Measurements from ENCODE around the gene LZTS2. TPM values are rescaled to one million over a fixed set of nuclear protein-coding genes. Genes with fewer than 3 reads are reported as not detected.
"Not testable (repeated sequence)": the region's sequence is repeated elsewhere in the genome, so short reads cannot be mapped to it uniquely, and the experiment has no call there.

The LZTS2 gene
- total RNA-seq, 1 experiment from 2014 or later = 69.1 TPM

DNA sequence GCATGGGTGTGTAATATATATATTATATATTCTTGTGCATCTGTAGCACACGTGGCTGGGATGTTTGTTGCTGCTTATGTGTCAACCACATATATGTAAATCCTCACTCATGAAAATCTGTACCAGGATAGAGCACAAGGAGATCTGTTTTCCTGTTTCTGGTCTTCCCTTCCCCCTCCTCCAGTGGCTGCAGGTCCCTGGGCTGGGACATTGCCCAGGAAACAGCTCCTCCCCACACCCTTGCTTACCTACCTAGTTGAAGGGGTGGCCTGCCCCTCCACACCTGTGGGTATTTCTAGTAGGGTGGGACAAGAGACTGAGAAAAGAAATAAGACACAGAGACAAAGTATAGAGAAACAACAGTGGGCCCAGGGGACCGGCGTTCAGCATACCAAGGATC lies 33.7 kb downstream of the LZTS2 start:
- H3K23ac ChIP-seq (ENCODE audit: insufficient read length, low read depth, low read length) = no peak overlapping the region
- H3K36me3 Mint-ChIP-seq (ENCODE audit: insufficient read depth in 1 of 3, low read depth in 3 of 3) = no peaks in the 10 kb centered on the region
- H4K8ac ChIP-seq (replicated peaks; ENCODE audit: insufficient read length, low read depth, low read length) = no peak overlapping the region
- no peak overlapping the region for H3K56ac ChIP-seq (ENCODE audit: insufficient read length, low read depth, low read length)
- no peak overlapping the region for H2BK15ac ChIP-seq (ENCODE audit: low read depth, low read length)
- peaks cover 13% of the 10 kb centered on the region for H3K23me2 ChIP-seq (ENCODE audit: insufficient read length, low read depth, low read length, poor library complexity, severe bottlenecking)
- H3K4me1 Mint-ChIP-seq = peaks cover 27 to 37% of the 10 kb centered on the region in 2 experiments
- H3K27me3 ChIP-seq (ENCODE audit: insufficient read depth, low read length) = peaks cover 4% of the 10 kb centered on the region; the same call in 1 of the 2 replicates
- H2AFZ ChIP-seq (ENCODE audit: low read length) = no peak overlapping the region
- WGBS (ENCODE audit: extremely low coverage, insufficient read length, low lambda C conversion rate) = no CpG with 5 or more reads among the region's 3 CpGs
- H3K4me1 ChIP-seq (ENCODE audit: insufficient read depth, low read length) = 0 out of 2 replicates have a peak, but pooled peaks cover 4% of the 10 kb centered on the region
- no peak overlapping the region for H3T11ph ChIP-seq (ENCODE audit: low read length)
- H4K91ac ChIP-seq (ENCODE audit: insufficient read length, low read depth, low read length) = no peak overlapping the region
- H3K27ac ChIP-seq (ENCODE audit: insufficient read length, low read depth, low read length) = no peak overlapping the region
- H3K14ac ChIP-seq (ENCODE audit: insufficient read depth, low read length) = no peak overlapping the region
- H3K4ac ChIP-seq (ENCODE audit: low read depth, low read length) = no peak overlapping the region
- H3K9me3 Mint-ChIP-seq = no peaks in the 10 kb centered on the region; a peak in 1 of 5 replicates
- no peak overlapping the region for H2BK20ac ChIP-seq (ENCODE audit: low read depth, low read length, poor library complexity, severe bottlenecking)
- H3K79me1 ChIP-seq (ENCODE audit: insufficient read depth, low read depth, low read length, poor library complexity, severe bottlenecking) = no peaks in the 10 kb centered on the region
- no peak overlapping the region for H2AK5ac ChIP-seq (ENCODE audit: insufficient read length, low read length)
- H3K27ac Mint-ChIP-seq = no peak overlapping the region
- no peak overlapping the region for H3K9ac ChIP-seq (ENCODE audit: extremely low read depth, insufficient read length, low read length)
- H3K9me3 ChIP-seq (ENCODE audit: control insufficient read depth, low read depth, low read length) = no peaks in the 10 kb centered on the region
- no peaks in the 10 kb centered on the region for H4K20me1 ChIP-seq (ENCODE audit: control insufficient read depth, insufficient read depth, insufficient read length)
- no peak overlapping the region for H3K4me2 ChIP-seq (ENCODE audit: insufficient read depth, insufficient read length, low read length)
- DNase-seq = no peak
- H4K5ac ChIP-seq (ENCODE audit: insufficient read length, low read depth, low read length) = no peak overlapping the region
- H3K79me2 ChIP-seq (ENCODE audit: insufficient read depth, low read length) = no peaks in the 10 kb centered on the region
- no peak overlapping the region for H3K18ac ChIP-seq (ENCODE audit: insufficient read length, low read depth, low read length)
- no peak overlapping the region for H2BK5ac ChIP-seq (ENCODE audit: insufficient read length, low read length)
- no peak overlapping the region for H3K4me3 Mint-ChIP-seq
- H2BK12ac ChIP-seq (ENCODE audit: insufficient read length, low read depth, low read length) = no peak overlapping the region
- H2BK120ac ChIP-seq (ENCODE audit: low read depth, low read length, poor library complexity, severe bottlenecking) = no peak overlapping the region
- peaks cover 78% of the 10 kb centered on the region for H3K27me3 Mint-ChIP-seq (ENCODE audit: low read depth)
- no peak for TF ChIP-seq CTCF (conservative IDR thresholded peaks at IDR 0.05)

DNA sequence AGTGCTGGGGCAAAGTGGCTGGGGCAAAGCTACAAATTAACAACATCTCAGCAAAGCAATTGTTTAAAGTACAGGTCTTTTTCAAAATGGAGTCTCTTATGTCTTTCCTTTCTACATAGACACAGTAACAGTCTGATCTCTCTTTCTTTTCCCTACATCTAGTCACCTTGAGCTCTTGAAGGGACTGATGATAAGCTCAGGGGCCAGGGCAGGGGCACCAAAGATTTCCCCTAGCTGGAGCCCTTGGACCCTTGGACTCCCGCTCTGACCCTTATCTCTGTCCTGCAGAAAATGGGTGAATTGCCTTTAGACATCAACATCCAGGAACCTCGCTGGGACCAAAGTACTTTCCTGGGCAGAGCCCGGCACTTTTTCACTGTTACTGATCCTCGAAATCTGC lies 34.8 kb downstream of the LZTS2 start:
- not testable (repeated sequence) for H3K79me2 ChIP-seq (ENCODE audit: insufficient read depth, low read length); H2AFZ ChIP-seq (ENCODE audit: low read length); H2BK15ac ChIP-seq (ENCODE audit: low read depth, low read length); H4K8ac ChIP-seq (replicated peaks; ENCODE audit: insufficient read length, low read depth, low read length); H3K27ac ChIP-seq (ENCODE audit: insufficient read length, low read depth, low read length); H2BK5ac ChIP-seq (ENCODE audit: insufficient read length, low read length); H3K9ac ChIP-seq (ENCODE audit: extremely low read depth, insufficient read length, low read length); H3K9me3 ChIP-seq (ENCODE audit: control insufficient read depth, low read depth, low read length); H3T11ph ChIP-seq (ENCODE audit: low read length); H4K91ac ChIP-seq (ENCODE audit: insufficient read length, low read depth, low read length); H3K18ac ChIP-seq (ENCODE audit: insufficient read length, low read depth, low read length); H3K4me2 ChIP-seq (ENCODE audit: insufficient read depth, insufficient read length, low read length); H3K9me3 Mint-ChIP-seq; H3K14ac ChIP-seq (ENCODE audit: insufficient read depth, low read length); H3K36me3 Mint-ChIP-seq (ENCODE audit: insufficient read depth in 1 of 3, low read depth in 3 of 3); H3K56ac ChIP-seq (ENCODE audit: insufficient read length, low read depth, low read length); H3K4me3 Mint-ChIP-seq; H2BK20ac ChIP-seq (ENCODE audit: low read depth, low read length, poor library complexity, severe bottlenecking); H3K23ac ChIP-seq (ENCODE audit: insufficient read length, low read depth, low read length); H3K27me3 ChIP-seq (ENCODE audit: insufficient read depth, low read length); H3K4me1 ChIP-seq (ENCODE audit: insufficient read depth, low read length); H3K79me1 ChIP-seq (ENCODE audit: insufficient read depth, low read depth, low read length, poor library complexity, severe bottlenecking); H2AK5ac ChIP-seq (ENCODE audit: insufficient read length, low read length); H3K27ac Mint-ChIP-seq; H2BK120ac ChIP-seq (ENCODE audit: low read depth, low read length, poor library complexity, severe bottlenecking); H2BK12ac ChIP-seq (ENCODE audit: insufficient read length, low read depth, low read length); H4K5ac ChIP-seq (ENCODE audit: insufficient read length, low read depth, low read length); DNase-seq; H3K4ac ChIP-seq (ENCODE audit: low read depth, low read length); H4K20me1 ChIP-seq (ENCODE audit: control insufficient read depth, insufficient read depth, insufficient read length)
- WGBS (ENCODE audit: extremely low coverage, insufficient read length, low lambda C conversion rate) = no CpG with 5 or more reads among the region's 4 CpGs
- H3K4me1 Mint-ChIP-seq = peaks cover 19 to 30% of the 10 kb centered on the region in 2 experiments
- H3K27me3 Mint-ChIP-seq (ENCODE audit: low read depth) = peaks cover 75% of the 10 kb centered on the region
- H3K23me2 ChIP-seq (ENCODE audit: insufficient read length, low read depth, low read length, poor library complexity, severe bottlenecking) = peaks cover 13% of the 10 kb centered on the region
